Measurements from ENCODE around the gene RAPGEFL1.

DNA sequence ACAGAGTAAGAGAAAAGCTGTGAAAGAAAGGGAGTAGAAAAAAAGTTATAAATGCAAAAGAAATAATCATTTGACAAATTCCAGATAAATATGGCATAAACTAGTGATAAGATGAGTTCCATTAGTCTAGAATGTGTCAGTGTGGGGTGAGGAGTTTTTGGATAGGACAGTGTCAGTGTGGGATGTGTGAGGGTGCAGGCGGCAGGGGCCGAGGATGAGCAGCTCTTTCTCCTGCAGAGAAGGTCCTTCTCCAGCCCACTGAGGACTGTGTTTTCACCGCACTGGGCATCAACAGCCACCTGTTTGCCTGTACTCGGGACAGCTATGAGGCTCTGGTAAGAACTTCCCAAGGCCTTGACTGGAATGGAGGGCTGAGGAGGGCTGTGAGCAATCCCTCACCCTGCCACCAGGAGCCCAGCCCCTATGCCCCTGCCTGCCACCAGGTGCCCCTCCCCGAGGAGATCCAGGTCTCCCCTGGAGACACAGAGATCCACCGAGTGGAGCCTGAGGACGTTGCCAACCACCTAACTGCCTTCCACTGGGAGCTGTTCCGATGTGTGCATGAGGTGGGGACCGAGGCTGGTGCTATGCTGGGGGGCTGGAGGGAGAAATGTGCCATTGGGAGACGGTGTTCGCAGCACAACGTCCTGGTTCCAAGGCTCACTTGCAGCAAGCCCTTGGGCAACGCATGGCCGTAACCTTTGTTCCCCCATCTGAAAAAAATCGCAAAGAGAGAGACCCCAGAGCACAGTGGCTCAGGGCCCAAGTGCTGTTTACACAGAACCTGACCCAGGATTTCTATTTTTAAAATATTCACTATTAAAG lies 13.1 kb downstream of the RAPGEFL1 start:
- TF ChIP-seq, protein P1, sequence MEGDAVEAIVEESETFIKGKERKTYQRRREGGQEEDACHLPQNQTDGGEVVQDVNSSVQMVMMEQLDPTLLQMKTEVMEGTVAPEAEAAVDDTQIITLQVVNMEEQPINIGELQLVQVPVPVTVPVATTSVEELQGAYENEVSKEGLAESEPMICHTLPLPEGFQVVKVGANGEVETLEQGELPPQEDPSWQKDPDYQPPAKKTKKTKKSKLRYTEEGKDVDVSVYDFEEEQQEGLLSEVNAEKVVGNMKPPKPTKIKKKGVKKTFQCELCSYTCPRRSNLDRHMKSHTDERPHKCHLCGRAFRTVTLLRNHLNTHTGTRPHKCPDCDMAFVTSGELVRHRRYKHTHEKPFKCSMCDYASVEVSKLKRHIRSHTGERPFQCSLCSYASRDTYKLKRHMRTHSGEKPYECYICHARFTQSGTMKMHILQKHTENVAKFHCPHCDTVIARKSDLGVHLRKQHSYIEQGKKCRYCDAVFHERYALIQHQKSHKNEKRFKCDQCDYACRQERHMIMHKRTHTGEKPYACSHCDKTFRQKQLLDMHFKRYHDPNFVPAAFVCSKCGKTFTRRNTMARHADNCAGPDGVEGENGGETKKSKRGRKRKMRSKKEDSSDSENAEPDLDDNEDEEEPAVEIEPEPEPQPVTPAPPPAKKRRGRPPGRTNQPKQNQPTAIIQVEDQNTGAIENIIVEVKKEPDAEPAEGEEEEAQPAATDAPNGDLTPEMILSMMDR (IDR thresholded peaks at IDR 0.05; ENCODE audit: extremely low read depth in 1 of 2, insufficient read depth in 1 of 2, low read depth in 1 of 2, low read length in 2 of 2) = peak; percentile 44 to 78
- no peak for TF ChIP-seq POLR2A (IDR thresholded peaks at IDR 0.05; ENCODE audit: low read depth, low read length)
- TF ChIP-seq MYC (IDR thresholded peaks at IDR 0.05; ENCODE audit: low read depth, low read length) = no peak
- no peak for TF ChIP-seq POLR2AphosphoS5 (IDR thresholded peaks at IDR 0.05; ENCODE audit: insufficient read depth, low read depth, low read length)
- TF ChIP-seq EZH2 (IDR thresholded peaks at IDR 0.05; ENCODE audit: borderline replicate concordance, low read depth, low read length, severe bottlenecking) = no peak
- no peak for TF ChIP-seq JUN (IDR thresholded peaks at IDR 0.05; ENCODE audit: borderline replicate concordance, insufficient read depth, insufficient read length, low read depth)
- TF ChIP-seq, protein P2, sequence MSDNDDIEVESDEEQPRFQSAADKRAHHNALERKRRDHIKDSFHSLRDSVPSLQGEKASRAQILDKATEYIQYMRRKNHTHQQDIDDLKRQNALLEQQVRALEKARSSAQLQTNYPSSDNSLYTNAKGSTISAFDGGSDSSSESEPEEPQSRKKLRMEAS (IDR thresholded peaks at IDR 0.05; ENCODE audit: insufficient read depth, insufficient read length) = no peak

Data from endothelial cell of umbilical vein (primary cell).